GM19467 (cell line): ENCODE results near the gene BOLA3.
"Not testable (repeated sequence)": the region's sequence is repeated elsewhere in the genome, so short reads cannot be mapped to it uniquely, and the experiment has no call there.

Experiments
- ATAC-seq: cut with Tn5 transposase; IDR thresholded peaks from one replicate; pipeline ENCODE4 v1.9.1; 2021; ENCODE audit warnings: mild to moderate bottlenecking, moderate library complexity; ENCODE audit not compliant: unreplicated experiment

BOLA3 gene

DNA sequence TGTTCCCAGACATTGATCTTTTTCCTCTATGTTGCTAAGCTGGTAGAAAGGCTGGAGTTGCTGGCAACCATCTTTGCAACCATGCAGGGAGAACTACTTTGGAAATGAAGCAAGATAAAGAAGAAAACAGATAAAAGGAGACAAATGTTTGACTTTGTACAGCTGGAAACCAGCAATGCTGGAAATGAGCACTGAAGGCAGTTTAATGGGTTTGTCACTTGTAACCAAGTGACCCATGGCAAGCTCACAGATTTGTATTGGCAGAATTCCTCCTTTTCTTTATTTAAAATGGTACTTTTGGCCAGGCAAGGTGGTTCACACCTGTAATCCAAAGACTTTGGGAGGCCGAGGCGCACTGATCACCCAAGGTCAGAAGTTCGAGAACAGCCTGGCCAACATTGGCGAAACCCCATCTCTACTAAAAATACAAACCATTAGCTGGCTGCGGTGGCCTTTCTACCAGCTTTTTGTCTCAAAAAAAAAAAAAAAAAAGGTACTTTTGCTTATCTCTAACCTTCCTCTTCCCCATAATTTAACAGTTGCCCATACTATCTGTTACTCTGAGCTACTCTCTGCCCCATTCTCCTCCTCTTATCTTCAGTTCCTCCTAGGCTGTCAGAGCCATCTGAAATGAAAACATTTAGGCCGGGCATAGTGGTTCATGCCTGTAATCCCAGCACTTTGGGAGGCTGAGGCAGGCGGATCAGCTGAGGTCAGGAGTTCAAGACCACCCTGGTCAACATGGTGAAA is 2.0 kb upstream of the BOLA3 start:
- ATAC-seq: no peak

DNA sequence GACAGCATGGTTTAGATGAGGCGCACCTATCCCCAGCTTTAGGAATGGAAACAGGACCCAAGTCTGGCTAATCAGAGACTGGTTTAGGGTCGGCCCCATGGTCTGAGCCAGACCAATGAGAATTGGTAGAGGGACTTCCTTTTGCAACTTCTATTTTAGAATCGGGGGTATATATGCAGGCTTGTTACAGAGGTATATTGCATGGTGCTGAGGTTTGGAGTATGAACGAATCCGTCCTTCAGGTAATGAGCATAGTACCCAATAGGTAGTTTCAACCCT is 1.5 kb upstream of the BOLA3 start:
- ATAC-seq: no peak

DNA sequence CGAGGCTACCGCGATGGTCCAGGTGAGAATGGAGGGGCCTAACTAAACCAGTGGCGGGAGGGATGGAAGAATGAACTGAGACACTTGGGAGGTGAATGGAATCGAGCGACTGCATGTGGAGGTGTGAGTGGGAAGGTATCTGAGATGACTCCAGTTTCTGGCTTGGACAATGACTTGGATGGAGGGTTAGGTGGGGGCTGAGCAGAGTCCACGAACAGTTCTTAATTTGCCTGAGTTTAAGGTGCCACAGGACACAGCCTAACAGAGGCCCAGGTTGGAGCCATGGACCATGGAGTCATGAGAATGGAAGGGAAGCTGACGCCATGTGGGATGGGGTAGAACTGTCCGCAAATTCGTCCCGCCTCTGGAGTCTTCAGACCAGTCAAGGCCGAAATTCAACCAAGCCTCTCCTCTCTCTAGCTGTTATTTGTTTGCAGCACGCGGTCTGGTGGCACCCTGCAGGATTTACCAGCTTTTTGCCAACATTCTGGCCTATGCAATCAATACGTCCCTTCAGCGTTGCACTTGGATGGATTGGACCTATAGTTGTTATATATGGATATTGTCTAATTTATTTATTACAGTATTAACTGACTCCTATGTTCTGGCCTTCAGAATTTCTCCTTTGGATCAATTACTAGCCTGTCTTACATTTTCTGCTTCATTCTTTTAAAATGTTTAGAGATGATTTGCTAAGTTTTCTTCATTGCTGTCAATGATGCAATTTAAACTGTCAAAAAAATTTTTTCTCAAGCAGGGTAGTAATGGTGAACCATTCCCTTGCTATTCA is 940 bp upstream of the BOLA3 start:
- ATAC-seq: no peak

DNA sequence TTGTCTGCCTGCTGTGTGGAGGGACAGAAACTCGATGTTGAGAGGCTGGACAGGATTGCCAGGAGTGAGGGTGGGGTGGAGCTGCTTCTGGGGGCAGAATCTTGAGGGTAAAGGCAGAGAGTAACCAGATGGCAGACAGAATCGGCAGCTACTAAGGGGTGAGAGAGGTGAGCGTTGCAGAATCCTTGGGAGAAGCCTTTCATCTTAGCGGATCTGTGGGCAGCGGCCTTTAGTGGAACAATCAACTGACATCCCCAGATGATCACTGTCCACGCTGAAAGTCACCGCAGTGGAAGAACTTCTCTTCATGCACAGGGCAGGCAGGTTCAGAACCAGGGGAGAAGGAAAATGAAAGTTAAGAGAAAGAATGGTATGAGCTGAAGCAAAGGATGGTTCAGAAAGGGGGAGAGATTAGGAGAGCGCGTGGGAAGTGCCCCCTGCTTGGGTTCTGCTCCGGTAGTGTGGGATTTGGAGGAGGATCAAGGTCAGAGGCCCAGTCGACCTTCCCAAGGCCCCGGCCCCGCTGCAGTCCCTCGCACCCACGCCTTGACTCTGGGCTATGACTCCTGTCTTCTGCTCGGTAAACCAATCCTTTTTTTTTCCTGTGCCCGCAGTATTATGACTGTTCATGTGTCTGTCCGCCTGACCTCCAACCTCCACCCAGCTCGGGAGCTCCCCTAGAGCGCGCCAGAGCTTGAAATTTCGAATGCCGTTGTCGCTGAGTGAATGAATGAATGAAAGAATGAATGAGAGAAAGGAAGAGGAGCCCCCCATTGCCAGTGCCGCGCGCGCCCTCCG is 584 bp downstream of the BOLA3 start:
- peak; percentile 10 for ATAC-seq

DNA sequence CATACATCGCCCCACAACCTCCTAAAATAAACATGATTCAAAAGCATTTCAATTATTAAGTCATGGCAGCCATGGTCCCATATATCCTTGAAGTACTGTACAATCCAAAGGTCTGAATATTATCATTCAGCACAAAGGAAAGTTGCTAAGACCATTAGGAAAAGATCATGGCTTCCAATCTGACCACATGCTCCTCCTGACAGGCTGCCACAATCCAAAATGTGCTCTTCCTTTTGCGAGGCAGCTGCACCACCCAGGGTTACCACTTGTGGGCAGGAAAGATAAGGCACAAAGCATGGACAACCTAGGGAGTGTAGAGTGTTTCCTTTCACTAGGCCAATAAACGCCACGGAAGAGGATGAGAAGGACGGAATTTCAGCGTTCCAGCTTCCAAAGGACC is 5.4 kb downstream of the BOLA3 start:
- no peak for ATAC-seq

DNA sequence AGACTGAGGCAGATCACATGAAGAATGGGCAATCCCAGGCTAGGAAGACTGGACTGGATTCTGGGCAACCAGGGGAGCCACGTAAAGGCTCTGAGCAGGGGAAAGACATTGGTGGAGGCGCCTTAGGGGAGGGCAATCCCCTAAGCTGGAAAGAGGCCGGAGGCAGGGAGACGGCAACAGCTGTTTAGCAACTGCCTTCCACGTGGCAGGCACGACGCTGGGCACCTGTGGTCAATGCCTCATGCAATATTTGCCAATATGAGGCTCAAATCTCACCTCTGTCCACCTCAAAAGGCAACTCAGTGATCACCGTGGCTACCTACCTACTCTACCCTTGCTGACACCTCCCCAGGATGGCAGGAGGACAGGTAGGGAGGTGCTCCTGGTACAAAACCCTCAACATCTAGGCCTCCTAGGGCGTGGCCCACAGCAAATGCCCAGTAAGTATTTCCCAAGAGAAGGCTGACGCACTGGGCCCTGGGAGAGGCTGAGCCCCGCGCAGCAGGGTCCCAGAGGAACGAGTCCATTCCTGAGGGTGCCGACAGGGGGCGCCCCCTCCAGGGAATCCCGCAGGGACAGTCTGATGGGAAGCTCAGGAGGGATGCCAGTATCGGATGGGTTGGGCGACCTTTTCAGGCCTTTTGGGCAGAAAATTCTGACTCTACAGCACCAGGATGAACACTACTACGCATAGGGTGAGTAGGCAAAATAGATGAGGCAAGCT is 8.9 kb downstream of the BOLA3 start:
- ATAC-seq: no peak

DNA sequence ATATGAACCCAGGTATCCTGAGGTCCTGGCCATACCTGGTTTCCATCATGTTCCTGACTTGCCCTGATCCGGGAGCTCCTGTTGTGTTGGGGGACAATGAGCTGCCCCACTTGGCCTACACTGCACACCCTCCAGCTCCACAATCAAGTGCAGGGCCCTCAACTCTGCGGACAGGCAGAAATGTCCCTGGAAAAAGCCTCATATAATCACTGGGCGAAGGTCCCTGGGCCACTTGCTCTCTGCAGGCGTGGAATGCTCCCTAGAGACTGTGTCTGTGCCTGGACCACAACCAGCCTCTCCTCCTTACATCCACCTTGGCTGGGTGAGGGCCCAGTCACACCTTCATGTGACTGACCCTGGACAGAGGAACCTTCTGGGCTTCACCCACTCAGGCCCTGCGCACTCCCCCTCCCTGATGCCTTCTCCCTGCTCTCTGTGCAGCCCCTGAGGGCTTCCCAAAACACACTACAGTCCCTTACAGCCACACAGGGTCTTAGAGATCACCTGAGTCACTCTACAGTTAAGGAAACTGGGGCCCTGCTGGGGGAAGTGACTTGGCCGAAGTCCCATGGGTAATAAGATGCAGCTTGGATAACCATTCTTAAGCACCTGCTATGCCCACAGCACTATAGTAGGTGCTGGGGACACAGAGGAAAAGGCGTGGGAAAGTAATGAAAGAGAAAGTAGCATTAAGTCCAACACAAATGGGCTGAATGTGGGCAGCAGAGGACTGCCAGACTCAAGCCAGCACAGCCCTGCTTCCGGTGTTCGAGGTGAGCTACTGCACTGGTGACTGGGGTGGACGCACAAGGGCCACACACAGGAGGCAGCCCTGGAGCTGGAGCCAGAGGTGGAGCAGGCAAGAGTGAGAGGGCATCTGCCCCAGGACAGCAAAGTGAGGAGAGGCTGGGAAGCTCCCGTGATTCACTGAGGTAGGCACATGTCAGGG is 9.8 kb downstream of the BOLA3 start:
- ATAC-seq: no peak

DNA sequence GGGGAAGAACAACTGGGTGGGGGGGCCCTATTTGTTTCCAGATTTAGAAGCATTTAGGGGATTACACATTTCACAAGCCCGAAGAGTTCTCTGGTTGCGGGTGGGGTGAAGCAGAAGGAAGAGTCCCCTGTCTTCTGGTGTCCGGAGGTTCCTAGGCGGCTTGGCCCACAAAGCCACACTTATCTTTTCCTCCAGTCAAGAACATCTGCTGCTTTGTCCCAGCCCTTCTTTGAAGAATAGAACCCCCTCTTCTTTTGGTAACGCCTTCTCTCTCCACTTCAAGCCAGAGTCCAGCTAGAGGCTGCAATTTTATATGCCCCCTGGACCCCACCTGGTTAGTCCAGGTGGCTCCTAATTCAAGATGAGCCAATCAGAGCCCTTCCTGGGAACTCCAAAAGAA is 15.8 kb downstream of the BOLA3 start:
- no peak for ATAC-seq

DNA sequence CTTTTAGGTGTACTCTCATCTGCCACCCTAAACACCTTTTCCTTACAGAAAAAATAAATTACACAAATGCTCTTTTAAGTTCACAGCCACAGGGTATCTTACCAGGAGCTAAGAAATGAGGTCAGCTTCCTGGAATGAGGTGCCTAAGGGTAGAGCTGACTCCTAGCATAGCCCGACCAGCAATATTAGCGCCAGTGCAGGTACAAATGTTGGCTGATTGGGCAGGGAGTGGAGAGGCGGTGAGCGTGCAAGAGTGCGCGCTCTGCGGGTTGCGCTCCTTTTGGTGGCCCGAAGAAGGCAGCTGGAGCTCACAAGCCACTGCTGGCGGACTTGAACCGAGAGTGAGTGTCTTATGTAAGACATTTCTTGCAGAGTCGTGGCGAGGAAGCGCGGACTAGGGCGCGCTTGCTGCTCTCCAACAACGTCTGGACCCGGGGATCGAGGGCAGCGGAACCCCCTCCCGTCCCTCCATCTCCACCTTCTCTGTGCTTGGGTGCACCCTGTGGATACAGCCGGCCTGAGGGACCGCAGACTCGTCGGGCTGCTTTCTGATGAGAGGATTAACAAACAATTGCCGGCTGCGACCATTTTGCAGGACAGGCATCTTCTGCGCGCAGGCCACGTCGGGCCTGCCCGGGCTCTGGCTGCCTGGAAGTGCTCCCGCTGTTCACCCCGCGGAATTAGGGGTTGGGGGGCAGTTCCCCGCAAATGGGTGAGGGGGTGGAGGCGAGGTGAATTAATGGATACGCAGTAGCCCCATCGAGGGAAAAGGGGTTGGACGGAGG is 17.3 kb downstream of the BOLA3 start:
- ATAC-seq: no peak

DNA sequence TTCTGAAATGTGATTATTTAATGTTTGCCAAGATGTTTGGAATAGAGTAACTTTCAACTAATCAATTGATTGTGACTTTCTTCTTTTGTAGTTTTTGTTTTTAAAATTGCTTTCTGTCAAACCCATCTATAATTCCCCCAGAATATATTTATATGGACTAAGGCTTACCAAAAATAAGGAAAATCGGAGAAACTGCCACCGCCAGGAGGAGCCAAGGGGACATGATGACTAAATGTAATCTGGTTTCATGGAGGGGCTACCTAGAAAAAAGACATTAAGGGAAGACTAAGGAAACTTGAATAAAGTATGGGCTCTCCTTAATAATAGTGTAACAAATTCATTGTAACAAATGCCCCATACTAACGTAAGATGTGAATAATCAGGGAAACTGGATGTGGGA is 19.5 kb downstream of the BOLA3 start:
- no peak for ATAC-seq

DNA sequence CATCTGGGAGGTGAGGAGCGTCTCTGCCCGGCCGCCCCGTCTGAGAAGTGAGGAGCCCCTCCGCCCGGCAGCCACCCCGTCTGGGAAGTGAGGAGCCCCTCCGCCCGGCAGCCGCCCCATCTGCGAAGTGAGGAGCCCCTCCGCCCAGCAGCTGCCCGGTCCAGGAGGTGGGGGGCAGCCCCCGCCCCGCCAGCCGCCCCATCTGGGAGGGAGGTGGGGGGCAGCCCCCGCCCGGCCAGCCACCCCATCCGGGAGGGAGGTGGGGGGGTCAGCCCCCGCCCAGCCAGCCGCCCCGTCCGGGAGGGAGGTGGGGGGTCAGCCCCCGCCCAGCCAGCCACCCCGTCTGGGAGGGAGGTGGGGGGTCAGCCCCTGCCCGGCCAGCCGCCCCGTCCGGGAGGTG is 23.8 kb downstream of the BOLA3 start:
- not testable (repeated sequence) for ATAC-seq

DNA sequence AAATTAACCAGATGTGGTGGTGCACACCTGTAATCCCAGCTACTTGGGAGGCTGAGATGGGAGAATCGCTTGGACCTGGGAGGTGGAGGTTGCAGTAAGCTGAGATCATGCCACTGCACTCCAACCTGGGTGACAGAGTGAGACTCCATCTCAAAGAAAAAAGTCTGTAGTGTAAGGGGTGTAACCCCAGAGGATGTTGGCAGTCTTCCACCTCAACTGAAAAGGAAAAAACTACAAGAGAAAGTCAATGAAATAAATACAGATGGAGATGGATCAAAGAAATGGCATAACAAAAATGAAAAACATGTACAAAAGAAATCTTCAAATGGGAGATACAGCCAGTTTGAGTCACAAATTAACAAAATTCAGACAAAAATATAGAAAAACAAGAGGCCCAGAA is 25.9 kb downstream of the BOLA3 start:
- not testable (repeated sequence) for ATAC-seq

DNA sequence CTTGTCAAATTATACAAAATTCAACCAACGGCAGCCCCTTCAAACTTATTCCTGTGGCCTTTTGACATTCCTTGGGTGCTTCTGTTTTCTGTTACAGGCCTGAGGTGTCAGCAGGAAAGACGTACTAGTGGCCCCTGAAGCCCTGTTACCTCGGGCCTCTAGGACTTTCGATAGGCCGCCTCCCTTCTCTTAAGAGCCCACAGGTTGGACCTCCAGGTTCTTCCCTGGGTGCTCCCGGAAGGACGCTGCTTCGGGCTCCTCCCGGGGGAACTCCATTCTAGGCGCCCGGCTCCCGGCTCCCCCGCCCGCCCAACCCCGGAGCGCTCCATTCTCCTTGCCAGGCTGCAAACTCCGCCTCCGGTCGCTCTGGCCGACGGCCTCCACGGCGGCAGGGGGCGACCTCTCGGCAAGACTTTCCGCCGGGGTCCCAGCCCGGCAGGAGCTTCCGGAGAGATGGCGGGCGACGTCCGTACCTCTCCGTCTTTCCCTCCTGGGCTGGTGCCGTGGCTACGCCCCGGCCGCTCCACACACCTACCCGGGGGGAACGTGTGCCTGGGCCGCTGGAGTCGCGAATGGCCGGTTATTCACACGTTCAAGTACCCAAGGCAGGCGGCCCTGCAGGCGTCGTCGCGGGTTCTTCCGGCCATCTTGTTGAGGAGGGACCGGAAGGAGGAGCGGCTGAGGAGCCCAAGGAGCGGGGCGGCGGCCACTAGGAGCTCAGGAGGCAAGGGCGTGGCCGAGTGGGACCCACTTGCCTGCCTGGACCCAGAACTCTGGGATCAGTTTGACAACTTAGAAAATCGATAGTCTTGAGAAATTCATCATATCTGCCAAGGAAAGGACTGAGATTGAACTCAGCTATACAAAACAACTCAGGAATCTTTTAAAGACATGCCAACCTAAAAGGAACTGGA is 27.5 kb downstream of the BOLA3 start:
- peak; percentile 88 for ATAC-seq

DNA sequence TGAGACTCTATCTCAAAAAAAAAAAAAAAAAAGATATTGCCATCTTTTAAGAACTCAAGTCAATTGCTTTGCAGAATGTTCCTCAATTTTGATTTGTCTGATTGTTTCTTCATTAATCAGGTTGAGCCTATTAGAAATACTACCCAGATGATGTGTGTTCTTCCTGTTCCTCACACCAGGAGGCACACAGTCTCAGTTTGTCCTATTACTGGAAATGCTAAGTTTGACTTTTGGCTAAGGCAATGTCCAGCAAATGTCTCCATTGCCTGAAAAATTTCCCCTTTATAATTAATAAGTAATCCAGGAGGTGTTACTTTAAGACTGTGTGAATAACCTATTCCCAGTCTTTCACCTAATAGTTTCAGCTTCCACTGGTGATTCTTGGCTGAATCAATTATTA is 28.4 kb downstream of the BOLA3 start:
- no peak for ATAC-seq

DNA sequence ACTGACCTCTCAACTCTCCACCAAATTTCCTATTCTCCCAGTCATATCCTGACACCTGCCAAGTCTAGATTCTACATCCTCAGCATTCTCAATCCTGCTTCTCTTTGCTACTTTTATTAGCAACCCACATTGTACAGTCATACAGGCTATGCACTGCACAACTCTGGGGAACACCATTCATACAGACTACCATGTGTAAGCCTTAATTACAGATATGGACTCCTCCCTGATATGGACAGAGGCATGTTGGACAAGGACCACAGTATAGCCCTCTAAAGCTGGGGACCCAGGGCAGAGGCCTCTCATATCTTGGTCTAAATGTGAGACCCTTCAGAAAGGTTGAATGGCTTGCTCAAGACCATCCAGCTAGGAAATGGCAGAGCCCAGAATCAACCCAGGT is 36.3 kb downstream of the BOLA3 start:
- no peak for ATAC-seq

DNA sequence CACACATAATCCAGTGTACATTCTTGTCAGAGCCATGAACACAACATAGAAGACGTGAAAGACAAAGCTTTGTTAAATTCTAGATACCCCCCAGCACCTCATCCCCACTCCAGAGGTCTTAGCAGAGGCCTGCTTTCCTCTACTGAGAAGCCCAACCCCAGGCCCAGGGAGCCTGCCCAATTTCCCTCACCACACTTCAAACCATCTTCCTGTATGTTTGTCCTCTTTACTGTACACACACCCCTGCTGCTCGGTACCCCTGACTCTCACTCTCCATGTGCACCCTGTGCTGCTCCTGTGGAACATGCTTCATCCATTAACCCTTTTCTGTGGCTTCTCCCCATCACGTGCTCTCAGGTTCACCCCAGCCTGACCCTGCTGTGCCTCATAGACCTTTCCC is 37.2 kb downstream of the BOLA3 start:
- ATAC-seq: no peak

DNA sequence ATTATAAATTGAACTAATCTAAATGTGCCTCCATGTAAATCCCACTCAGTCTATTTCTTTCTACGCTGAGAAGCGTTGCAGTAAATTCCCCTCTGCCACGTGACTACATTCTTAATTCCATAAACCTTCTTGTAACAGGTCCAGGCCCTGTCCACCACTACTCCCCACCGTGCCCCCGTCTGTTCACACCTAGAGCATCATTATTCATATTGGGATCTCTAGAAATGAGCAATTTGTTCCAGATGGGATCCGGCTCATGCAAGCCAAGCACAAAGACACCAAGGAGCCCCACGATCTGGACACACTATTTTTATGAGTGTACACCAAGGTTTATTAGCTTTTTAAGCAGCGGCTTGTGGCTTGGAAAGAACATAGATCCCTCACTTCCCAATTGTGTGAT is 38.2 kb downstream of the BOLA3 start:
- ATAC-seq: no peak

DNA sequence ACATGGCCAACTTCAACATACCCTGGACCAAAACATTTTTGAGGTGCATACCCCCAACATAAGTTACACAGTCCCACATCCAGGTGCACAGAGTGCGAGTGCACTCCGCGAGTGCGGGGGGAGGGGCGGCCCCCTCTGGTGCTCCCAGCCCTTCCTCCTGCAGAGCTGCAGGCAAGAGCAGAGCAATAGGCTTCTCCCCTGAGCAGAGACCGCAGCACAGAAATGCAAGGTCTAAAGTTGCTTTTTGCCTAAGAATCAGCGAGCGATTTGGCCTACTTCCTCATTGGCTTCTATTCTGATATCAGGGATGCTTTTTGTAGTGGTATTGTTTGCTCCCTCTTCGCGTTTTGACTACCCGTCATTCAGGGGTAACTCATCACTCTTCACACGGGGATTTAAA is 40.6 kb downstream of the BOLA3 start:
- no peak for ATAC-seq
